Type B pancreatic cell (in vitro differentiated cells): ENCODE results near the gene WDFY4. TPM values are rescaled to one million over a fixed set of nuclear protein-coding genes. Genes with fewer than 3 reads are reported as not detected.

ENCODE experiments used
- DNase-seq: peaks from one replicate; pipeline ENCODE4 v3.0.0; 2021; ENCODE audit warnings: mixed read lengths; ENCODE audit not compliant: unreplicated experiment; ENCODE audit errors: extremely low spot score
- H3K27ac Mint-ChIP-seq: 2 replicates; pipeline ENCODE4 v1.8.0; 2021; ENCODE audit warnings: mild to moderate bottlenecking, mixed read lengths
- H3K27me3 Mint-ChIP-seq: 2 replicates; pipeline ENCODE4 v1.8.0; 2021; ENCODE audit warnings: mixed read lengths
- H3K36me3 Mint-ChIP-seq: 2 replicates; pipeline ENCODE4 v1.8.0; 2021; ENCODE audit warnings: mixed read lengths
- H3K4me1 Mint-ChIP-seq: one replicate; pipeline ENCODE4 v1.8.0; 2021; ENCODE audit warnings: mixed read lengths; ENCODE audit not compliant: unreplicated experiment
- H3K4me3 Mint-ChIP-seq: 2 replicates; pipeline ENCODE4 v1.8.0; 2021; ENCODE audit warnings: mild to moderate bottlenecking, mixed read lengths
- H3K9me3 Mint-ChIP-seq: 2 replicates; pipeline ENCODE4 v1.8.0; 2021; ENCODE audit warnings: mixed read lengths
- CTCF ChIP-seq: fragments of 200-600 bp; sonication (generic); conservative IDR thresholded peaks from 2 replicates; pipeline ENCODE4 v1.5.0; 2021; ENCODE audit warnings: antibody characterized with exemption, mild to moderate bottlenecking
- total RNA-seq: library from RNA; stranded (reverse); gene quantifications from 2 replicates; pipeline ENCODE4 v1.2.1, GENCODE V29; 2021; ENCODE audit warnings: low replicate concordance

WDFY4 gene
- total RNA-seq, 1 donor from 2014 or later: 0.05 TPM

- peak; percentile 20 for DNase-seq
- no peak for TF ChIP-seq CTCF
- no peaks in the 10 kb centered on the region for H3K36me3 Mint-ChIP-seq
- peaks cover 4% of the 10 kb centered on the region for H3K4me1 Mint-ChIP-seq
- no peak overlapping the region for H3K4me3 Mint-ChIP-seq
- no peaks in the 10 kb centered on the region for H3K9me3 Mint-ChIP-seq
- no peak overlapping the region for H3K27ac Mint-ChIP-seq
- H3K27me3 Mint-ChIP-seq: peaks cover 14% of the 10 kb centered on the region
These were observed 311.7 kb downstream of the WDFY4 start for GRCh38 chr10:48996329-48996728.

GRCh38 chr10:48999346-48999745 is 314.7 kb downstream of the WDFY4 start:
- TF ChIP-seq CTCF: no peak
- H3K27me3 Mint-ChIP-seq: peaks cover 7% of the 10 kb centered on the region
- H3K27ac Mint-ChIP-seq: no peak overlapping the region
- no peaks in the 10 kb centered on the region for H3K36me3 Mint-ChIP-seq
- H3K9me3 Mint-ChIP-seq: no peaks in the 10 kb centered on the region
- H3K4me3 Mint-ChIP-seq: no peak overlapping the region
- DNase-seq: peak; percentile 32
- peaks cover 11% of the 10 kb centered on the region for H3K4me1 Mint-ChIP-seq

GRCh38 chr10:49000437-49001398 is 316.0 kb downstream of the WDFY4 start:
- no peak for DNase-seq
- H3K36me3 Mint-ChIP-seq: no peaks in the 10 kb centered on the region
- H3K9me3 Mint-ChIP-seq: no peaks in the 10 kb centered on the region
- peaks cover 7% of the 10 kb centered on the region for H3K27me3 Mint-ChIP-seq
- TF ChIP-seq CTCF: no peak
- H3K4me3 Mint-ChIP-seq: no peak overlapping the region
- H3K4me1 Mint-ChIP-seq: peaks cover 11% of the 10 kb centered on the region
- H3K27ac Mint-ChIP-seq: no peak overlapping the region

GRCh38 chr10:49001402-49001801 is 316.7 kb downstream of the WDFY4 start:
- H3K27me3 Mint-ChIP-seq: peaks cover 7% of the 10 kb centered on the region
- H3K36me3 Mint-ChIP-seq: no peaks in the 10 kb centered on the region
- peaks cover 11% of the 10 kb centered on the region for H3K4me1 Mint-ChIP-seq
- no peaks in the 10 kb centered on the region for H3K9me3 Mint-ChIP-seq
- H3K4me3 Mint-ChIP-seq: no peak overlapping the region
- DNase-seq: peak; percentile 59
- no peak for TF ChIP-seq CTCF
- no peak overlapping the region for H3K27ac Mint-ChIP-seq

GRCh38 chr10:49001870-49002672 is 317.4 kb downstream of the WDFY4 start:
- Mint-ChIP-seq H3K4me1 (peaks cover 11% of the 10 kb centered on the region), H3K36me3 (no peaks in the 10 kb centered on the region), H3K27ac (no peak overlapping the region), H3K27me3 (peaks cover 7% of the 10 kb centered on the region), H3K4me3 (no peak overlapping the region), H3K9me3 (no peaks in the 10 kb centered on the region)
- peak; percentile 62 for DNase-seq
- no peak for TF ChIP-seq CTCF
